IMR-90 (cell line): ENCODE data around the gene MYD88.

Experiments used
- CTCF ChIP-seq: conservative IDR thresholded peaks from 2 replicates; pipeline ENCODE4 v1.5.1; 2012; ENCODE audit warnings: mild to moderate bottlenecking, low read depth, low read length, improper control_type of control experiment
- FOS ChIP-seq: fragments of 150-350 bp; IDR thresholded peaks from 2 replicates; pipeline ENCODE4 v1.6.1; 2016; ENCODE audit warnings: low read depth, low read length
- MAFK ChIP-seq: IDR thresholded peaks from 2 replicates; pipeline ENCODE4 v1.6.1; 2012; ENCODE audit warnings: low read depth, low read length, improper control_type of control experiment
- NFE2L2 ChIP-seq: fragments of 150-350 bp; IDR thresholded peaks from 2 replicates; pipeline ENCODE4 v1.6.1; 2016; ENCODE audit warnings: low read depth, mild to moderate bottlenecking, low read length
- POLR2A ChIP-seq: IDR thresholded peaks from 2 replicates; pipeline ENCODE4 v1.6.1; 2012; ENCODE audit warnings: mild to moderate bottlenecking, low read depth, low read length
- RAD21 ChIP-seq: IDR thresholded peaks from 2 replicates; pipeline ENCODE4 v1.6.1; 2012; ENCODE audit warnings: low read length, improper control_type of control experiment
- RCOR1 ChIP-seq: IDR thresholded peaks from 2 replicates; pipeline ENCODE4 v1.6.1; 2012; ENCODE audit warnings: mild to moderate bottlenecking, low read length, improper control_type of control experiment; ENCODE audit not compliant: insufficient replicate concordance
- USF2 ChIP-seq: fragments of 150-350 bp; IDR thresholded peaks from 2 replicates; pipeline ENCODE4 v1.6.1; 2017; ENCODE audit warnings: mild to moderate bottlenecking, antibody characterized with exemption, low read length, low read depth

- TF ChIP-seq CTCF, result no peak
- TF ChIP-seq POLR2A, result no peak
- TF ChIP-seq RAD21, result no peak
- TF ChIP-seq RCOR1, result no peak
- TF ChIP-seq MAFK, result no peak
- no peak for TF ChIP-seq USF2
- TF ChIP-seq NFE2L2, result no peak
- no peak for TF ChIP-seq FOS
Observed at GRCh38 chr3:38171622-38172021, 33.2 kb downstream of the MYD88 start.
